B cell (primary cell): ENCODE data around the gene PARP15. TPM values are rescaled to one million over a fixed set of nuclear protein-coding genes. Genes with fewer than 3 reads are reported as not detected.

Experiments used
- ATAC-seq: fragments of 200-7000 bp; cut with Tn5 transposase; one replicate; pipeline ENCODE4 v1.10.0; 2021; ENCODE audit warnings: low read depth, mild to moderate bottlenecking, moderate number of reproducible peaks, moderate library complexity
- CTCF ChIA-PET: fragments of 350-600 bp; sonication (Branson Sonifier 250); formaldehyde crosslinking; loops from one replicate; lab custom pipeline; 2021; ENCODE audit warnings: antibody characterized with exemption, inconsistent platforms; lab: Charles Lee
- POLR2A ChIA-PET: fragments of 350-600 bp; sonication (Branson Sonifier 250); formaldehyde crosslinking; loops from one replicate; lab custom pipeline; 2021; ENCODE audit warnings: antibody characterized with exemption; lab: Charles Lee
- DNase-seq: peaks from one replicate; pipeline ENCODE4 v3.0.0; 2013
- H2AFZ ChIP-seq: 2 replicates; pipeline ENCODE4 v1.6.1; 2012; ENCODE audit warnings: mild to moderate bottlenecking, low read depth, low read length; ENCODE audit not compliant: insufficient read depth, poor library complexity, severe bottlenecking
- H3K27ac ChIP-seq, 2 donors: 1 replicate in 1 of 2; 2 replicates in 1 of 2; pipeline ENCODE4 v1.5.1; 2012 to 2013; ENCODE audit warnings: low read length in 2 of 2, mild to moderate bottlenecking in 2 of 2, moderate library complexity in 1 of 2
- H3K27me3 ChIP-seq, 4 experiments: fragments of 200-600 bp in 1 of 4; sonication (generic) in 1 of 4; replicated peaks in 1 of 4; 1 replicate in 2 of 4; 2 replicates in 2 of 4; pipeline versions ENCODE4 v1.6.1 to v1.7.0; 2013 to 2016; ENCODE audit warnings: low read length in 3 of 4, mild to moderate bottlenecking in 2 of 4, mixed read lengths in 1 of 4, moderate library complexity in 1 of 4; ENCODE audit not compliant: insufficient read depth in 4 of 4, control insufficient read depth in 3 of 4; ENCODE audit errors: control extremely low read depth in 1 of 4
- H3K36me3 ChIP-seq, 2 experiments: replicated peaks in 1 of 2; 1 replicate in 1 of 2; 2 replicates in 1 of 2; pipeline versions ENCODE4 v1.6.1 to v1.7.1; 2013; ENCODE audit warnings: low read length in 1 of 2; ENCODE audit not compliant: insufficient read depth in 2 of 2, control insufficient read depth in 1 of 2; ENCODE audit errors: control extremely low read depth in 1 of 2, extremely low read depth in 1 of 2
- H3K4me1 ChIP-seq, 2 donors: fragments of 200-600 bp in 1 of 2; sonication (generic) in 1 of 2; 1 replicate in 1 of 2; 2 replicates in 1 of 2; pipeline versions ENCODE4 v1.5.1 to v1.6.1; 2013 to 2017; ENCODE audit warnings: low read length in 2 of 2; ENCODE audit not compliant: control insufficient read depth in 2 of 2, insufficient read depth in 2 of 2
- H3K4me2 ChIP-seq: replicated peaks from 2 replicates; pipeline ENCODE3; 2012; ENCODE audit warnings: mild to moderate bottlenecking, low read depth, low read length; ENCODE audit not compliant: poor library complexity, severe bottlenecking
- H3K4me3 ChIP-seq, 5 experiments: fragments of 200-600 bp in 1 of 5; sonication (generic) in 1 of 5; 1 replicate in 3 of 5; 2 replicates in 2 of 5; pipeline versions ENCODE4 v1.5.1 to v1.7.0; 2011 to 2016; ENCODE audit warnings: low read length in 4 of 5, mild to moderate bottlenecking in 4 of 5, low read depth in 2 of 5, control low read depth in 1 of 5, moderate library complexity in 1 of 5; ENCODE audit not compliant: insufficient read depth in 1 of 5; ENCODE audit errors: control extremely low read depth in 1 of 5, extremely low read depth in 1 of 5
- H3K79me2 ChIP-seq: fragments of 200-600 bp; sonication (generic); one replicate; pipeline ENCODE4 v1.6.0; 2016; ENCODE audit warnings: low read length; ENCODE audit not compliant: control insufficient read depth, insufficient read depth
- H3K9ac ChIP-seq: fragments of 200-600 bp; sonication (generic); 2 replicates; pipeline ENCODE4 v1.6.1; 2017; ENCODE audit warnings: mild to moderate bottlenecking, low read length, moderate library complexity
- H3K9me3 ChIP-seq, 3 donors: one replicate each; pipeline versions ENCODE4 v1.6.1 to v1.7.1; 2013; ENCODE audit warnings: low read length in 2 of 3; ENCODE audit not compliant: control insufficient read depth in 2 of 3, insufficient read depth in 1 of 3; ENCODE audit errors: control extremely low read depth in 1 of 3
- H4K20me1 ChIP-seq: 2 replicates; pipeline ENCODE4 v1.6.0; 2012; ENCODE audit warnings: mild to moderate bottlenecking, low read length; ENCODE audit not compliant: insufficient read depth, control insufficient read depth, poor library complexity, severe bottlenecking
- H3K27ac Mint-ChIP-seq: one replicate; pipeline ENCODE4 v1.8.0; 2021; ENCODE audit warnings: mixed read lengths
- H3K27me3 Mint-ChIP-seq: one replicate; pipeline ENCODE4 v1.8.0; 2021; ENCODE audit warnings: mixed read lengths
- H3K4me1 Mint-ChIP-seq: one replicate; pipeline ENCODE4 v1.8.0; 2021; ENCODE audit warnings: mixed read lengths
- H3K4me3 Mint-ChIP-seq: one replicate; pipeline ENCODE4 v1.8.0; 2021; ENCODE audit warnings: mixed read lengths
- H3K9me3 Mint-ChIP-seq: one replicate; pipeline ENCODE4 v1.8.0; 2022; ENCODE audit warnings: mixed read lengths; ENCODE audit not compliant: insufficient read depth
- EZH2 ChIP-seq: IDR thresholded peaks from 2 replicates; pipeline ENCODE4 v1.6.1; 2012; ENCODE audit warnings: borderline replicate concordance, low read depth, mild to moderate bottlenecking, moderate library complexity, low read length; ENCODE audit not compliant: insufficient read depth, poor library complexity, severe bottlenecking
- WGBS: methylation state at CpG from one replicate; pipeline ENCODE4 v1.1.5; 2013; ENCODE audit warnings: missing lambda C conversion rate; ENCODE audit not compliant: insufficient coverage; 5-methylcytosine and 5-hydroxymethylcytosine counted together
- intact Hi-C: fragments of 100-400 bp; cut with micrococcal nuclease; formaldehyde crosslinking; loops from one replicate; pipeline ENCODE4 v1.10.0; 2022
- polyA plus RNA-seq: library from polyadenylated mRNA; depleted of rRNA; stranded (reverse); fragments of >200 nt; gene quantifications from 2 replicates; pipeline ENCODE4 v1.2.3, GENCODE V29; 2012
- total RNA-seq, 2 donors: library from RNA; stranded (reverse); fragments of 120-200 nt in 1 of 2; gene quantifications; 1 replicate in 1 of 2; 2 replicates in 1 of 2; pipeline versions ENCODE4 v1.2.3 to v1.2.4, GENCODE V29; 2013 to 2022
- TF ChIP-seq, protein P1 (sequence below): fragments of 200-600 bp; IDR thresholded peaks from one replicate; pipeline ENCODE4 v1.8.0; 2022; ENCODE audit warnings: antibody characterized with exemption, mild to moderate bottlenecking

The PARP15 gene
- total and polyA plus RNA-seq, 2 donors (not counting 1 experiment from before 2014, with no cell fraction given) = 172 to 307 TPM

DNA sequence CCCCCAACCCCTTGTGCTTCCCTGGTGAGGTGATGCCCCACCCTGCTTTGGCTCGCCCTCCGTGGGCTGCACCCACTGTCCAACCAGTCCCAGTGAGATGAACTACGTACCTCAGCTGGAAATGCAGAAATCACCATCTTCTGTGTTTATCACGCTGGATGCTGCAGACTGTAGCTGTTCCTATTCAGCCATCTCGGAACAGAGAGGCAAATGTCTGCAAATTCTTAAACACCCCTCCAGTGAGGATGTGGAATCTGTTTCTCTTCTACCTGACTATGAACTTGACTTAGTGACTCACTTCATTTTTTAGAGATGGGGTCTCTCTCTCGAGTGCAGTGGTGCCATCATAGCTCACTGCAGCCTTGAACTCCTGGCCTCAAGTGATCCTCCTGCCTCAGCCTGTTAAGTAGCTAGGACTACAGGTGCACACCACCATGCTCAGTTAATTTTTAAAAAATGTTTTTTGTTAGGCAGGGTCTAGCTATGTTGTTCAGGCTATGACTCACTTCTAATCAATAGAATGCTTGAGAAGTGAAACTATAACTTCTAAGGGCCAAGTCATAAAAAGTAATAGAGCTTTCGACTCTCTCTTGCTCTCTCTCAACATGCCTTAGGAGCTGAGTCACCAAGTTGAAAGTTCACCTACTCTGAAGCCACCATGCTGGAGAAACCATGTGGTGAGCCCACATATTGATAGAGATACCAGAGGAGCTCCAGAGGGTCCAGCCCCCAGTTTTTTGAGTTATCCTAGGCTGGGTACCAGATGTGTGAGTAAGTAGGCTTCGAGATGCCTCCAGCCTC, 91.7 kb downstream of the PARP15 start:
- Histone ChIP-seq H3K27ac (no peak overlapping the region), H3K9ac (no peak overlapping the region), H3K4me2 (no peak overlapping the region), H2AFZ (no peak overlapping the region), H3K9me3 (peaks cover 2 to 8% (median 3%) of the 10 kb centered on the region in 3 donors), H3K4me3 (no peak overlapping the region), H4K20me1 (no peaks in the 10 kb centered on the region), H3K79me2 (no peaks in the 10 kb centered on the region), H3K36me3 (no peaks in the 10 kb centered on the region), H3K27me3 (no peaks in the 10 kb centered on the region), H3K4me1 (no peaks in the 10 kb centered on the region)
- Mint-ChIP-seq H3K27ac (no peak overlapping the region), H3K27me3 (no peaks in the 10 kb centered on the region), H3K9me3 (peaks cover 7% of the 10 kb centered on the region), H3K4me1 (peaks cover under 1% of the 10 kb centered on the region), H3K4me3 (no peak overlapping the region)
- ChIA-PET POLR2A (no interaction called here), CTCF (interaction anchor here (0.7 to 2.4 kb wide), 3 partner anchors 10 to 69 kb away, joined by 3 to 13 read pairs (median 3); no protein-coding TSS in a partner anchor)
- WGBS = 96% methylated on average over 4 of the region's 8 CpGs
- TF ChIP-seq EZH2 = no peak
- TF ChIP-seq, protein P1, sequence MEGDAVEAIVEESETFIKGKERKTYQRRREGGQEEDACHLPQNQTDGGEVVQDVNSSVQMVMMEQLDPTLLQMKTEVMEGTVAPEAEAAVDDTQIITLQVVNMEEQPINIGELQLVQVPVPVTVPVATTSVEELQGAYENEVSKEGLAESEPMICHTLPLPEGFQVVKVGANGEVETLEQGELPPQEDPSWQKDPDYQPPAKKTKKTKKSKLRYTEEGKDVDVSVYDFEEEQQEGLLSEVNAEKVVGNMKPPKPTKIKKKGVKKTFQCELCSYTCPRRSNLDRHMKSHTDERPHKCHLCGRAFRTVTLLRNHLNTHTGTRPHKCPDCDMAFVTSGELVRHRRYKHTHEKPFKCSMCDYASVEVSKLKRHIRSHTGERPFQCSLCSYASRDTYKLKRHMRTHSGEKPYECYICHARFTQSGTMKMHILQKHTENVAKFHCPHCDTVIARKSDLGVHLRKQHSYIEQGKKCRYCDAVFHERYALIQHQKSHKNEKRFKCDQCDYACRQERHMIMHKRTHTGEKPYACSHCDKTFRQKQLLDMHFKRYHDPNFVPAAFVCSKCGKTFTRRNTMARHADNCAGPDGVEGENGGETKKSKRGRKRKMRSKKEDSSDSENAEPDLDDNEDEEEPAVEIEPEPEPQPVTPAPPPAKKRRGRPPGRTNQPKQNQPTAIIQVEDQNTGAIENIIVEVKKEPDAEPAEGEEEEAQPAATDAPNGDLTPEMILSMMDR = no peak
- ATAC-seq = no peak
- intact Hi-C loops = no loop called here
- no peak for DNase-seq

DNA sequence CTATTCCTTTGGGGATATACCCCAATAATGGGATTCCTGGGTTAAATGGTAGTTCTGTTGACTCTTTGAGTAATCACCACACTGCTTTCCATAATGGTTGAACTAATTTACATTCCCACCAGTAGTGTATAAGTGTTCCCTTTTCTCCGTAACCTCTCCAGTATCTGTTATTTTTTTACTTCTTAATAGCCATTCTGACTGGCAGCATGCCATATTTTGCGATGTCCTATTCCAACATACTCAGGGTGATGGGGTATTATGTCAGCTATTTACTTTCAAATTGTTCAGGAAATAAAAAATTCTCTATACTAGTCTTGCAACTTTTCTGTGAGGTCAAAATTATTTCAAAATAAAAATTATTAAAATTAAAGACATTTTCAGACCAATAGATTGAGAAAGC, 94.1 kb downstream of the PARP15 start:
- no CpG with 5 or more reads among the region's 2 CpGs for WGBS
- ATAC-seq = no peak

More for the DNA sequence above, 94.1 kb downstream of the PARP15 start:
- no peak overlapping the region for H3K9ac ChIP-seq
- H3K4me2 ChIP-seq = no peak overlapping the region
- H3K27ac ChIP-seq = no peak overlapping the region
- H3K9me3 ChIP-seq = peaks cover 3 to 15% (median 11%) of the 10 kb centered on the region in 3 donors
- ChIA-PET POLR2A (no interaction called here), CTCF (interaction anchor here (11.0 kb wide), 1 partner anchor 109 kb away, joined by 293 read pairs; the partner anchor contains the start of genes DTX3L and PARP9)
- Mint-ChIP-seq H3K9me3 (peaks cover 12% of the 10 kb centered on the region), H3K27me3 (no peaks in the 10 kb centered on the region), H3K4me3 (no peak overlapping the region), H3K27ac (no peak overlapping the region), H3K4me1 (peaks cover 8% of the 10 kb centered on the region)
- TF ChIP-seq EZH2 = no peak
- TF ChIP-seq, protein P1 = no peak
- H3K4me3 ChIP-seq = no peak overlapping the region
- intact Hi-C loops = no loop called here
- no peaks in the 10 kb centered on the region for H4K20me1 ChIP-seq
- DNase-seq = no peak
- H3K79me2 ChIP-seq = no peaks in the 10 kb centered on the region
- H3K4me1 ChIP-seq = peaks cover 0 to 6% of the 10 kb centered on the region in 2 donors
- H3K27me3 ChIP-seq = no peaks in the 10 kb centered on the region
- no peaks in the 10 kb centered on the region for H3K36me3 ChIP-seq
- H2AFZ ChIP-seq = no peak overlapping the region
